Mesenchymal stem cell (in vitro differentiated cells and primary cell): ENCODE measurements around the gene MCM3AP.

Experiments used
- DNase-seq: peaks from one replicate; pipeline ENCODE4 v3.0.0-alpha.2; 2013
- H2AFZ ChIP-seq: one replicate; pipeline ENCODE4 v1.6.1; 2013; ENCODE audit warnings: low read depth, mild to moderate bottlenecking, control low read depth, inconsistent platforms, low read length, moderate library complexity
- H2AK5ac ChIP-seq: 2 replicates; pipeline ENCODE4 v1.6.1; 2013; ENCODE audit warnings: low read length, moderate library complexity, mild to moderate bottlenecking, inconsistent platforms; ENCODE audit not compliant: severe bottlenecking
- H2BK120ac ChIP-seq: one replicate; pipeline ENCODE4 v1.6.1; 2013; ENCODE audit warnings: low read depth, mild to moderate bottlenecking, inconsistent platforms, low read length, moderate library complexity
- H2BK12ac ChIP-seq, 2 experiments: one replicate each; pipeline ENCODE4 v1.6.1; 2013; ENCODE audit warnings: inconsistent platforms in 2 of 2, low read length in 2 of 2, mild to moderate bottlenecking in 2 of 2, moderate library complexity in 2 of 2, control low read depth in 1 of 2
- H2BK15ac ChIP-seq: one replicate; pipeline ENCODE4 v1.6.1; 2013; ENCODE audit warnings: mild to moderate bottlenecking, low read depth, inconsistent platforms; ENCODE audit not compliant: poor library complexity, severe bottlenecking
- H2BK5ac ChIP-seq: 2 replicates; pipeline ENCODE4 v1.6.1; 2013; ENCODE audit warnings: low read depth, mild to moderate bottlenecking, low read length, control low read depth, inconsistent platforms; ENCODE audit not compliant: poor library complexity, severe bottlenecking
- H3K14ac ChIP-seq, 2 experiments: one replicate each; pipeline ENCODE4 v1.6.1; 2013; ENCODE audit warnings: inconsistent platforms in 2 of 2, low read length in 2 of 2, control low read depth in 1 of 2, mild to moderate bottlenecking in 1 of 2, moderate library complexity in 1 of 2
- H3K18ac ChIP-seq, 2 experiments: one replicate each; pipeline ENCODE4 v1.6.1; 2013; ENCODE audit warnings: inconsistent platforms in 2 of 2, low read length in 2 of 2, control low read depth in 1 of 2, low read depth in 1 of 2, mild to moderate bottlenecking in 1 of 2
- H3K23ac ChIP-seq, 2 experiments: one replicate each; pipeline ENCODE4 v1.6.1; 2013; ENCODE audit warnings: inconsistent platforms in 2 of 2, low read length in 2 of 2, mild to moderate bottlenecking in 2 of 2, moderate library complexity in 2 of 2, control low read depth in 1 of 2
- H3K27ac ChIP-seq: 2 replicates; pipeline ENCODE4 v1.5.1; 2013; ENCODE audit warnings: mild to moderate bottlenecking, moderate library complexity, low read length, control low read depth, inconsistent platforms; ENCODE audit not compliant: poor library complexity, severe bottlenecking
- H3K27me3 ChIP-seq, 2 experiments: 2 replicates each; pipeline versions ENCODE4 v1.6.1 to v1.7.0; 2013; ENCODE audit warnings: low read length in 2 of 2, mild to moderate bottlenecking in 2 of 2, moderate library complexity in 2 of 2, control low read depth in 1 of 2, inconsistent platforms in 1 of 2; ENCODE audit not compliant: control insufficient read depth in 1 of 2, insufficient read depth in 1 of 2
- H3K36me3 ChIP-seq, 2 experiments: 2 replicates each; pipeline versions ENCODE4 v1.6.1 to v1.7.0; 2013; ENCODE audit warnings: low read length in 2 of 2, control low read depth in 1 of 2, inconsistent platforms in 1 of 2, low read depth in 1 of 2, mild to moderate bottlenecking in 1 of 2; ENCODE audit not compliant: insufficient read depth in 2 of 2, control insufficient read depth in 1 of 2
- H3K4ac ChIP-seq, 2 experiments: one replicate each; pipeline ENCODE4 v1.6.1; 2013; ENCODE audit warnings: inconsistent platforms in 2 of 2, low read length in 2 of 2, mild to moderate bottlenecking in 2 of 2, moderate library complexity in 2 of 2, control low read depth in 1 of 2, low read depth in 1 of 2
- H3K4me1 ChIP-seq: 2 replicates; pipeline ENCODE4 v1.6.1; 2013; ENCODE audit warnings: low read depth, low read length, control low read depth; ENCODE audit not compliant: control insufficient read depth, insufficient read depth
- H3K4me2 ChIP-seq: 2 replicates; pipeline ENCODE4 v1.6.1; 2013; ENCODE audit warnings: low read length, mild to moderate bottlenecking, inconsistent platforms; ENCODE audit not compliant: poor library complexity, severe bottlenecking
- H3K4me3 ChIP-seq, 2 experiments: 2 replicates each; pipeline versions ENCODE4 v1.5.1 to v1.7.0; 2013; ENCODE audit warnings: low read length in 2 of 2, mild to moderate bottlenecking in 2 of 2, control low read depth in 1 of 2, low read depth in 1 of 2; ENCODE audit not compliant: insufficient read depth in 1 of 2
- H3K79me1 ChIP-seq: replicated peaks from 2 replicates; pipeline ENCODE4 v1.6.1; 2013; ENCODE audit warnings: mild to moderate bottlenecking, control low read depth, low read length, inconsistent platforms; ENCODE audit not compliant: poor library complexity, severe bottlenecking
- H3K9ac ChIP-seq: 2 replicates; pipeline ENCODE4 v1.7.0; 2013; ENCODE audit warnings: mild to moderate bottlenecking, low read length, moderate library complexity
- H3K9me3 ChIP-seq: 2 replicates; pipeline ENCODE4 v1.7.0; 2013; ENCODE audit warnings: mild to moderate bottlenecking, low read length; ENCODE audit not compliant: control insufficient read depth
- H4K8ac ChIP-seq: one replicate; pipeline ENCODE4 v1.6.1; 2013; ENCODE audit warnings: inconsistent platforms, mild to moderate bottlenecking, low read length, moderate library complexity
- H4K91ac ChIP-seq: one replicate; pipeline ENCODE4 v1.6.1; 2013; ENCODE audit warnings: mild to moderate bottlenecking, low read length, inconsistent platforms
- WGBS: methylation state at CpG from one replicate; pipeline ENCODE4 v1.1.7; 2013; ENCODE audit warnings: mixed read lengths; 5-methylcytosine and 5-hydroxymethylcytosine counted together

The MCM3AP gene

GRCh38 chr21:46323710-46324389, 38.4 kb upstream of the MCM3AP start, which contains the start of the genes C21orf58 and PCNT:
Gene C21orf58, minus strand, starts transcription at chr21:46323870. Its CDS starts 1,132 bp downstream, at chr21:46322738.
Gene PCNT, plus strand, starts transcription at chr21:46324156. Its CDS starts 73 bp downstream, at chr21:46324229.
- WGBS: 0% methylated on average over 53 of the region's 76 CpGs
- Histone ChIP-seq H2AK5ac (no peak within 1 kb of the TSS), H2AFZ (peak within 1 kb of the TSS; percentile 54), H3K4me1 (peaks cover 11% of the 10 kb centered on the region), H3K9me3 (no peaks in the 10 kb centered on the region), H3K4ac (peak within 1 kb of the TSS; percentile 58 to 77), H3K9ac (peak within 1 kb of the TSS; percentile 92), H4K91ac (peak within 1 kb of the TSS; percentile 64), H2BK5ac (peak within 1 kb of the TSS; percentile 22), H2BK120ac (peak within 1 kb of the TSS; percentile 21), H3K27me3 (no peaks in the 10 kb centered on the region), H2BK12ac (no peak within 1 kb of the TSS), H3K4me2 (peak within 1 kb of the TSS; percentile 94), H3K18ac (peak within 1 kb of the TSS; percentile 77 to 89), H3K23ac (peak within 1 kb of the TSS in 1 of 2 experiments; percentile 79), H4K8ac (peak within 1 kb of the TSS; percentile 83), H3K27ac (peak within 1 kb of the TSS; percentile 84), H3K36me3 (peaks cover 10 to 16% of the 10 kb centered on the region in 2 experiments), H3K14ac (peak within 1 kb of the TSS in 1 of 2 experiments; percentile 73), H3K4me3 (peak within 1 kb of the TSS; percentile 92 to 98), H2BK15ac (peak within 1 kb of the TSS; percentile 44), H3K79me1 (peaks cover 25% of the 10 kb centered on the region)
- DNase-seq: peak; percentile 97

GRCh38 chr21:46323227-46323709, 37.9 kb upstream of the MCM3AP start:
- Histone ChIP-seq H3K4me1 (peaks cover 15% of the 10 kb centered on the region), H2BK12ac (no peak overlapping the region), H3K9ac (peak overlapping the region; percentile 90), H2BK15ac (no peak overlapping the region), H3K18ac (peak overlapping the region in 1 of 2 experiments; percentile 16), H4K8ac (no peak overlapping the region), H3K4ac (peak overlapping the region in 1 of 2 experiments; percentile 32), H3K4me2 (peak overlapping the region; percentile 94), H2BK120ac (no peak overlapping the region), H3K23ac (no peak overlapping the region), H2AK5ac (no peak overlapping the region), H3K79me1 (peaks cover 20% of the 10 kb centered on the region), H3K14ac (peak overlapping the region in 1 of 2 experiments; percentile 56), H2AFZ (peak overlapping the region; percentile 33), H3K27ac (no peak overlapping the region), H4K91ac (no peak overlapping the region), H3K36me3 (peaks cover 5 to 11% of the 10 kb centered on the region in 2 experiments), H3K27me3 (no peaks in the 10 kb centered on the region), H2BK5ac (no peak overlapping the region), H3K9me3 (no peaks in the 10 kb centered on the region), H3K4me3 (peak overlapping the region; percentile 65 to 92)
- WGBS: under 1% methylated on average over 28 of the region's 34 CpGs
- DNase-seq: peak; percentile 47

GRCh38 chr21:46322351-46323226, 37.2 kb upstream of the MCM3AP start:
- Histone ChIP-seq H2BK12ac (no peak overlapping the region), H3K23ac (peak overlapping the region in 1 of 2 experiments; percentile 23), H3K79me1 (peaks cover 19% of the 10 kb centered on the region), H2BK5ac (no peak overlapping the region), H4K8ac (peak overlapping the region; percentile 76), H3K9me3 (no peaks in the 10 kb centered on the region), H3K27ac (no peak overlapping the region), H3K4ac (peak overlapping the region in 1 of 2 experiments; percentile 32), H2AK5ac (no peak overlapping the region), H2BK15ac (no peak overlapping the region), H3K4me1 (peaks cover 21% of the 10 kb centered on the region), H2BK120ac (no peak overlapping the region), H3K18ac (peak overlapping the region in 1 of 2 experiments; percentile 32), H2AFZ (peak overlapping the region; percentile 8), H3K14ac (no peak overlapping the region), H4K91ac (no peak overlapping the region), H3K9ac (peak overlapping the region; percentile 90), H3K36me3 (peaks cover under 1 to 4% of the 10 kb centered on the region in 2 experiments), H3K4me3 (peak overlapping the region; percentile 65 to 92), H3K4me2 (peak overlapping the region; percentile 94), H3K27me3 (no peaks in the 10 kb centered on the region)
- DNase-seq: peak; percentile 64
- 5% methylated on average over 50 of the region's 50 CpGs for WGBS
